ENCODE measurements around the gene SNX15. TPM values are rescaled to one million over a fixed set of nuclear protein-coding genes. Genes with fewer than 3 reads are reported as not detected.

Gene SNX15
- total RNA-seq, 4 donors from 2014 or later = 9.8 to 18.6 (median 13.9) TPM

- no peaks in the 10 kb centered on the region for H3K9me3 ChIP-seq
- H3K27ac ChIP-seq = no peak overlapping the region
- no peak for DNase-seq
- intact Hi-C loops (cut with DNase I) = no loop called here
- no peaks in the 10 kb centered on the region for H3K27me3 ChIP-seq
- H3K4me3 ChIP-seq = no peak overlapping the region
- peaks cover 22 to 63% (median 33%) of the 10 kb centered on the region in 3 donors for H3K4me1 ChIP-seq
- WGBS, 2 donors = 84% methylated on average over 5 of the region's 5 CpGs; no CpG with 5 or more reads in 1 of the 2 donors
- TF ChIP-seq POLR2A (IDR thresholded peaks at IDR 0.05) (no peak), CTCF (IDR thresholded peaks at IDR 0.05) (no peak)
- H3K36me3 ChIP-seq = peaks cover 0 to 15% (median 6%) of the 10 kb centered on the region in 3 donors
Observed at GRCh38 chr11:65045061-65045460, 17.8 kb downstream of the SNX15 start.

GRCh38 chr11:65045728-65046127, 18.5 kb downstream of the SNX15 start:
- intact Hi-C loops (cut with DNase I) = no loop called here
- Histone ChIP-seq H3K4me3 (no peak overlapping the region), H3K27ac (no peak overlapping the region), H3K36me3 (peaks cover 0 to 15% (median 6%) of the 10 kb centered on the region in 3 donors), H3K27me3 (no peaks in the 10 kb centered on the region), H3K9me3 (no peaks in the 10 kb centered on the region), H3K4me1 (peaks cover 22 to 57% (median 28%) of the 10 kb centered on the region in 3 donors)
- TF ChIP-seq CTCF (IDR thresholded peaks at IDR 0.05) (no peak), POLR2A (IDR thresholded peaks at IDR 0.05) (no peak)
- no peak for DNase-seq
- WGBS, 2 donors = 50 to 93% methylated on average over 1 to 4 of the region's 7 CpGs

GRCh38 chr11:65047581-65048422, 20.6 kb downstream of the SNX15 start:
- Histone ChIP-seq H3K9me3 (no peaks in the 10 kb centered on the region), H3K36me3 (peaks cover 0 to 15% (median 6%) of the 10 kb centered on the region in 3 donors), H3K27ac (peak overlapping the region; percentile 23 to 81 (median 58)), H3K4me1 (peaks cover 12 to 42% (median 17%) of the 10 kb centered on the region in 3 donors), H3K27me3 (no peaks in the 10 kb centered on the region), H3K4me3 (peak overlapping the region; percentile 33 to 74 (median 52))
- no peak for DNase-seq
- intact Hi-C loops (cut with DNase I) = no loop called here
- WGBS, 2 donors = 32% methylated on average over 12 of the region's 56 CpGs; no CpG with 5 or more reads in 1 of the 2 donors
- no peak for TF ChIP-seq CTCF (IDR thresholded peaks at IDR 0.05)
- no peak for TF ChIP-seq POLR2A (IDR thresholded peaks at IDR 0.05)

GRCh38 chr11:65051398-65051858, 24.2 kb downstream of the SNX15 start:
- no peak overlapping the region for H3K4me3 ChIP-seq
- H3K9me3 ChIP-seq = no peaks in the 10 kb centered on the region
- intact Hi-C loops (cut with DNase I) = no loop called here
- H3K36me3 ChIP-seq = no peaks in the 10 kb centered on the region
- peaks cover 11 to 21% (median 12%) of the 10 kb centered on the region in 3 donors for H3K4me1 ChIP-seq
- no peak for DNase-seq
- peaks cover 0 to 11% (median 0%) of the 10 kb centered on the region in 4 donors for H3K27me3 ChIP-seq
- no peak for TF ChIP-seq POLR2A (IDR thresholded peaks at IDR 0.05)
- no peak for TF ChIP-seq CTCF (IDR thresholded peaks at IDR 0.05)
- H3K27ac ChIP-seq = no peak overlapping the region
- 64 to 78% methylated on average over 5 to 9 of the region's 9 CpGs for WGBS, 2 donors

- WGBS, 2 donors = 47 to 52% methylated on average over 8 of the region's 8 CpGs
- TF ChIP-seq POLR2A (IDR thresholded peaks at IDR 0.05) = no peak
- TF ChIP-seq CTCF (IDR thresholded peaks at IDR 0.05) = no peak
- H3K36me3 ChIP-seq = no peaks in the 10 kb centered on the region
- peaks cover 0 to 11% (median 0%) of the 10 kb centered on the region in 4 donors for H3K27me3 ChIP-seq
- H3K27ac ChIP-seq = no peak overlapping the region
- intact Hi-C loops (cut with DNase I) = no loop called here
- no peak overlapping the region for H3K4me3 ChIP-seq
- no peaks in the 10 kb centered on the region for H3K9me3 ChIP-seq
- no peaks in the 10 kb centered on the region for H3K4me1 ChIP-seq
- no peak for DNase-seq
Observed at GRCh38 chr11:65053827-65054508, 26.7 kb downstream of the SNX15 start.
